ENCODE results near the gene OSBPL8.
"Not testable (repeated sequence)": the region's sequence is repeated elsewhere in the genome, so short reads cannot be mapped to it uniquely, and the experiment has no call there.

Gene OSBPL8

GRCh38 chr12:76480796-76481195 lies 78.8 kb downstream of the OSBPL8 start:
- H3K23ac ChIP-seq (ENCODE audit: low read length in 2 of 2) = no peak overlapping the region
- H2BK120ac ChIP-seq (ENCODE audit: low read depth, low read length) = no peak overlapping the region
- no peak overlapping the region for H4K8ac ChIP-seq (ENCODE audit: low read length)
- no peak overlapping the region for H3K4me3 ChIP-seq (ENCODE audit: insufficient read depth in 1 of 2, low read depth in 1 of 2, low read length in 2 of 2)
- no peaks in the 10 kb centered on the region for H3K4me1 ChIP-seq (ENCODE audit: control insufficient read depth, insufficient read depth, low read depth, low read length)
- H3K79me1 ChIP-seq (replicated peaks; ENCODE audit: low read length, poor library complexity, severe bottlenecking) = peaks cover 7% of the 10 kb centered on the region
- no peak overlapping the region for H2BK12ac ChIP-seq (ENCODE audit: low read length in 2 of 2)
- no peak overlapping the region for H3K4ac ChIP-seq (ENCODE audit: low read depth in 1 of 2, low read length in 2 of 2)
- H3K9me3 ChIP-seq (ENCODE audit: control insufficient read depth, low read length) = no peaks in the 10 kb centered on the region
- no peak overlapping the region for H3K27ac ChIP-seq (ENCODE audit: low read length, poor library complexity, severe bottlenecking)
- DNase-seq = no peak
- H3K27me3 ChIP-seq (ENCODE audit: control insufficient read depth in 1 of 2, insufficient read depth in 1 of 2, low read length in 2 of 2) = no peaks in the 10 kb centered on the region
- peaks cover 0 to 39% of the 10 kb centered on the region in 2 experiments for H3K36me3 ChIP-seq (ENCODE audit: control insufficient read depth in 1 of 2, insufficient read depth in 2 of 2, low read depth in 1 of 2, low read length in 2 of 2)
- H3K18ac ChIP-seq (ENCODE audit: low read depth in 1 of 2, low read length in 2 of 2) = no peak overlapping the region
- H4K91ac ChIP-seq (ENCODE audit: low read length) = no peak overlapping the region
- H3K14ac ChIP-seq (ENCODE audit: low read length in 2 of 2) = no peak overlapping the region
- H3K9ac ChIP-seq (ENCODE audit: low read length) = no peak overlapping the region
- H2BK15ac ChIP-seq (ENCODE audit: low read depth, poor library complexity, severe bottlenecking) = no peak overlapping the region
- H3K4me2 ChIP-seq (ENCODE audit: low read length, poor library complexity, severe bottlenecking) = no peak overlapping the region
- H2AK5ac ChIP-seq (ENCODE audit: low read length, severe bottlenecking) = no peak overlapping the region
- no peak overlapping the region for H2BK5ac ChIP-seq (ENCODE audit: low read depth, low read length, poor library complexity, severe bottlenecking)
- no peak overlapping the region for H2AFZ ChIP-seq (ENCODE audit: low read depth, low read length)

GRCh38 chr12:76478045-76478444 lies 81.5 kb downstream of the OSBPL8 start:
- H3K4ac ChIP-seq (ENCODE audit: low read depth in 1 of 2, low read length in 2 of 2) = no peak overlapping the region
- H3K9me3 ChIP-seq (ENCODE audit: control insufficient read depth, low read length) = no peaks in the 10 kb centered on the region
- no peak overlapping the region for H4K91ac ChIP-seq (ENCODE audit: low read length)
- no peak overlapping the region for H3K18ac ChIP-seq (ENCODE audit: low read depth in 1 of 2, low read length in 2 of 2)
- H4K8ac ChIP-seq (ENCODE audit: low read length) = no peak overlapping the region
- no peak overlapping the region for H2BK12ac ChIP-seq (ENCODE audit: low read length in 2 of 2)
- DNase-seq = no peak
- H3K23ac ChIP-seq (ENCODE audit: low read length in 2 of 2) = no peak overlapping the region
- no peaks in the 10 kb centered on the region for H3K4me1 ChIP-seq (ENCODE audit: control insufficient read depth, insufficient read depth, low read depth, low read length)
- peaks cover 7% of the 10 kb centered on the region for H3K79me1 ChIP-seq (replicated peaks; ENCODE audit: low read length, poor library complexity, severe bottlenecking)
- no peak overlapping the region for H3K9ac ChIP-seq (ENCODE audit: low read length)
- H2BK15ac ChIP-seq (ENCODE audit: low read depth, poor library complexity, severe bottlenecking) = no peak overlapping the region
- no peak overlapping the region for H2BK120ac ChIP-seq (ENCODE audit: low read depth, low read length)
- H3K4me2 ChIP-seq (ENCODE audit: low read length, poor library complexity, severe bottlenecking) = no peak overlapping the region
- H3K36me3 ChIP-seq (ENCODE audit: control insufficient read depth in 1 of 2, insufficient read depth in 2 of 2, low read depth in 1 of 2, low read length in 2 of 2) = peaks cover 0 to 26% of the 10 kb centered on the region in 2 experiments
- H3K4me3 ChIP-seq (ENCODE audit: insufficient read depth in 1 of 2, low read depth in 1 of 2, low read length in 2 of 2) = no peak overlapping the region
- H3K14ac ChIP-seq (ENCODE audit: low read length in 2 of 2) = no peak overlapping the region
- no peak overlapping the region for H3K27ac ChIP-seq (ENCODE audit: low read length, poor library complexity, severe bottlenecking)
- 100% methylated on average over 2 of the region's 5 CpGs for WGBS
- H2AK5ac ChIP-seq (ENCODE audit: low read length, severe bottlenecking) = no peak overlapping the region
- H2BK5ac ChIP-seq (ENCODE audit: low read depth, low read length, poor library complexity, severe bottlenecking) = no peak overlapping the region
- H3K27me3 ChIP-seq (ENCODE audit: control insufficient read depth in 1 of 2, insufficient read depth in 1 of 2, low read length in 2 of 2) = no peaks in the 10 kb centered on the region
- H2AFZ ChIP-seq (ENCODE audit: low read depth, low read length) = no peak overlapping the region

- H3K23ac ChIP-seq (ENCODE audit: low read length in 2 of 2); H3K4me1 ChIP-seq (ENCODE audit: control insufficient read depth, insufficient read depth, low read depth, low read length); DNase-seq; H4K91ac ChIP-seq (ENCODE audit: low read length); H3K4ac ChIP-seq (ENCODE audit: low read depth in 1 of 2, low read length in 2 of 2); H2BK15ac ChIP-seq (ENCODE audit: low read depth, poor library complexity, severe bottlenecking); H3K14ac ChIP-seq (ENCODE audit: low read length in 2 of 2); H2BK12ac ChIP-seq (ENCODE audit: low read length in 2 of 2); H3K27ac ChIP-seq (ENCODE audit: low read length, poor library complexity, severe bottlenecking); H3K18ac ChIP-seq (ENCODE audit: low read depth in 1 of 2, low read length in 2 of 2); H4K8ac ChIP-seq (ENCODE audit: low read length); H3K4me3 ChIP-seq (ENCODE audit: insufficient read depth in 1 of 2, low read depth in 1 of 2, low read length in 2 of 2); H3K9ac ChIP-seq (ENCODE audit: low read length); H3K4me2 ChIP-seq (ENCODE audit: low read length, poor library complexity, severe bottlenecking); H3K9me3 ChIP-seq (ENCODE audit: control insufficient read depth, low read length); H2BK5ac ChIP-seq (ENCODE audit: low read depth, low read length, poor library complexity, severe bottlenecking); H2AFZ ChIP-seq (ENCODE audit: low read depth, low read length); H2BK120ac ChIP-seq (ENCODE audit: low read depth, low read length); H3K27me3 ChIP-seq (ENCODE audit: control insufficient read depth in 1 of 2, insufficient read depth in 1 of 2, low read length in 2 of 2); H2AK5ac ChIP-seq (ENCODE audit: low read length, severe bottlenecking): not testable (repeated sequence)
- Histone ChIP-seq H3K36me3 (ENCODE audit: control insufficient read depth in 1 of 2, insufficient read depth in 2 of 2, low read depth in 1 of 2, low read length in 2 of 2) (peaks cover 0 to 12% of the 10 kb centered on the region in 2 experiments), H3K79me1 (replicated peaks; ENCODE audit: low read length, poor library complexity, severe bottlenecking) (peaks cover 11% of the 10 kb centered on the region)
- 98% methylated on average over 6 of the region's 8 CpGs for WGBS
Observed at GRCh38 chr12:76472862-76473261, 86.7 kb downstream of the OSBPL8 start.

GRCh38 chr12:76471579-76471978 lies 88.0 kb downstream of the OSBPL8 start:
- Histone ChIP-seq H2AFZ (ENCODE audit: low read depth, low read length) (no peak overlapping the region), H3K4me2 (ENCODE audit: low read length, poor library complexity, severe bottlenecking) (no peak overlapping the region), H4K91ac (ENCODE audit: low read length) (no peak overlapping the region), H3K4ac (ENCODE audit: low read depth in 1 of 2, low read length in 2 of 2) (no peak overlapping the region), H3K18ac (ENCODE audit: low read depth in 1 of 2, low read length in 2 of 2) (no peak overlapping the region), H4K8ac (ENCODE audit: low read length) (no peak overlapping the region), H3K14ac (ENCODE audit: low read length in 2 of 2) (no peak overlapping the region), H3K79me1 (replicated peaks; ENCODE audit: low read length, poor library complexity, severe bottlenecking) (peaks cover 16% of the 10 kb centered on the region), H3K9ac (ENCODE audit: low read length) (no peak overlapping the region), H3K27ac (ENCODE audit: low read length, poor library complexity, severe bottlenecking) (no peak overlapping the region), H2BK120ac (ENCODE audit: low read depth, low read length) (no peak overlapping the region), H3K4me1 (ENCODE audit: control insufficient read depth, insufficient read depth, low read depth, low read length) (no peaks in the 10 kb centered on the region), H3K36me3 (ENCODE audit: control insufficient read depth in 1 of 2, insufficient read depth in 2 of 2, low read depth in 1 of 2, low read length in 2 of 2) (peaks cover 0 to 8% of the 10 kb centered on the region in 2 experiments), H2AK5ac (ENCODE audit: low read length, severe bottlenecking) (no peak overlapping the region), H3K4me3 (ENCODE audit: insufficient read depth in 1 of 2, low read depth in 1 of 2, low read length in 2 of 2) (no peak overlapping the region), H2BK15ac (ENCODE audit: low read depth, poor library complexity, severe bottlenecking) (no peak overlapping the region), H2BK12ac (ENCODE audit: low read length in 2 of 2) (no peak overlapping the region), H3K23ac (ENCODE audit: low read length in 2 of 2) (peak overlapping the region in 1 of 2 experiments; percentile 12), H3K9me3 (ENCODE audit: control insufficient read depth, low read length) (no peaks in the 10 kb centered on the region), H3K27me3 (ENCODE audit: control insufficient read depth in 1 of 2, insufficient read depth in 1 of 2, low read length in 2 of 2) (no peaks in the 10 kb centered on the region), H2BK5ac (ENCODE audit: low read depth, low read length, poor library complexity, severe bottlenecking) (no peak overlapping the region)
- no peak for DNase-seq
- 94% methylated on average over 1 of the region's 1 CpG for WGBS
